8988T (cell line): ENCODE measurements around the gene DCAF4.

ENCODE experiments used
- DNase-seq: peaks from one replicate; pipeline ENCODE4 v3.0.0; 2011

Gene DCAF4

DNA sequence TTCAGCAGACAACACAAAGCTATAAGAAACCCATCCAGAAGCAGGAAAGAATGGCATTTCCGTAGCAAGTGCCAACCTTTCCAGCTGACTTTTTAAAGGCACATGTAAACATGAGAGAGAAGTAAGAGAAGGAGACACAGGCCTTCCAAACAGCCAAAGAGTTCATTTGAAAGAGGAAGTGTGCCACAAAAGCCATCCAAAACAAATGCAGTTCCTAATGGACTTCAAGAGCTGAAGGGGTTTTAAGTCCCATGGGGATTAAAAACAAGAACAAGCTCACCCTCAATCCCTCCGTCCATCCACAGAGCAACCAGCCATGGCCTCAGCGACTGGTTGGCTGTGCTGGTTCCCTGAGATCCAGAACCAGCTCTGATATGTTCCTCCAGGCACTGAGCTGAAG, 27.8 kb upstream of the DCAF4 start:
- no peak for DNase-seq

DNA sequence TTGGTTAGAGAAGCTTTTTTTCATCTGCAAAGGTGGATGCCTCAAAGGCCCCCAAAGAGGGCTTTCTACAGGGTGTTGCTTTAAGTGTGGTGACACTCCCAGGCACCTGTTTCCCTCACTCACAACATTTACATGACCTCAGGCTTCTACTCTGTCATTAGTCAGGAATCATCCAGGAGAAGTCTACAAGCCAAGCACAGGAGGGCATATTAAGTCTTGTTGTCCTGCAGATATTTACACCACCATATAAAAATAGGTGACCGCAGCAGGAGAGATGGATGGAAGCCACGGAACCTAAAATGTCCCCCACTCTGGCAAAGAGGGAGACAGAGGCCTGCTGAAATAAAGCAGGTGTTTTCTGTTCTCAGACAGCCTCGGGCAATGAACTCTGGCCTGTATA, 24.9 kb upstream of the DCAF4 start:
- DNase-seq = no peak

DNA sequence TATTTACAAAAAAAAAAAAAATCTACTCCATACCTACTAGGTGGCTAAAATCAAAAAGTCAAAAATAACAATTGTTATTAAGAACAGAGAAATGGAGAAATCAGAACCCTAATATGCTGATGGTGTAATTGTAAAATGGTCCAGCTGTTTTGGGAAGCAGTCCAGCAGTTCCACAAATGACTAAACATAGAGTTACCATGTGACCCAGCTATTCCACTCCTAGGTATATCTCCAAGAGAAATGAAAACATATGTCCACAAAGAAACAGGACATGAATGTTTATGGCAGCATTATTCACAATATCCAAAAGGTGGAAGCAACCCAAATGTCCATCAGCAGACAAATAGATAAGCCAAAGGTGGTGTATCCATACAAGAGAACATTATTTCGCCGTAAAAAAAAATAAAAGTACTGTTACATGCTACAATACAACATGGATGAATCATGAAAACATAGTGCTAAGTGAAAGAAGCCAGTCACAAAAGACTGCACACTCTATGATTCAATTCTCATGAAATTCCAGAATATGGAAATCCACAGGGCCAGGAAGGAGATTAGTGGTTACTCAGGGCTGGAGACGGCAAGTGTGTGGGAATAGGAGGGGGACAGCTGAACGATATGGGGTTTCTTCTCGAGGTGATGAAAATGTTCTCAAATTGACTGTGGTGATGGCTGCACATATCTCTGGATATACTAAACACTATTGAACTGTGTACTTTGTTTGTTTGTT, 23.3 kb upstream of the DCAF4 start:
- no peak for DNase-seq

DNA sequence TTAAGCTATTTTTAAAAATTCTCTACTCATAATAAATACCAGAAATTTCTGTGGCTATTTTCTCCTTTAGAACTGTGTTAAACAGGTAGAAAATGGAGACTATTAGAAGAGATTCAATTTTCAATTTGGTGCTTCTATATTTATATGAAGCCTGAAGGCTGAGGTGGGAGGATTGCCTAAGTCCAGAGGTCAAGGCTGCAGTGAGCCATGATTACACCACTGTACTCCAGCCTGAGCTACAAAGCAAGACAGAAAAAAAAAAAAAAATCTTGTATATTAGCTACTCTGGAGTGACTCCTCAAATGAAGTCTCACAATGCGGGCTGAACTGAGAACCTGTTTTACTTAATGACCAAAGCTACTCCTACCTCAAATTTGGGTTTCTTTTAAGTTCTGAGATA, 22.5 kb upstream of the DCAF4 start:
- no peak for DNase-seq

DNA sequence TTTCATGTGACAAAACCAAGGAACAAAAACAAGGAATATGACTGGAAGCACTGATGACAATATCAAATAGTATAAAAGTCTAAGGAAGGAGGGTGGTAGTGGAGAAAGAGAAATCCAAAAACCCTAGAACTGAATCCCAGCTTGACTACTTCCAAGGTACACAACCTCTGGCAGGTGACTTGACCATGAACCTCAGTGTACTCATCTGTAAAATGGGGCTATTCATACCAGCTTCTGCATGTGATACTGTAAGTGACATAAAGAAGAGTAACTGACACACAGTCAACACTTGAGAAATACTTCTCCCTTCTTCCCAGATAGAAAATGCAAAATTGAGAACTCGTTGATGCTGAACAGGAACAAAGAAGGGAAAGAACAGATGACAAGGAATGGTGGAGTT, 22.0 kb upstream of the DCAF4 start:
- no peak for DNase-seq

DNA sequence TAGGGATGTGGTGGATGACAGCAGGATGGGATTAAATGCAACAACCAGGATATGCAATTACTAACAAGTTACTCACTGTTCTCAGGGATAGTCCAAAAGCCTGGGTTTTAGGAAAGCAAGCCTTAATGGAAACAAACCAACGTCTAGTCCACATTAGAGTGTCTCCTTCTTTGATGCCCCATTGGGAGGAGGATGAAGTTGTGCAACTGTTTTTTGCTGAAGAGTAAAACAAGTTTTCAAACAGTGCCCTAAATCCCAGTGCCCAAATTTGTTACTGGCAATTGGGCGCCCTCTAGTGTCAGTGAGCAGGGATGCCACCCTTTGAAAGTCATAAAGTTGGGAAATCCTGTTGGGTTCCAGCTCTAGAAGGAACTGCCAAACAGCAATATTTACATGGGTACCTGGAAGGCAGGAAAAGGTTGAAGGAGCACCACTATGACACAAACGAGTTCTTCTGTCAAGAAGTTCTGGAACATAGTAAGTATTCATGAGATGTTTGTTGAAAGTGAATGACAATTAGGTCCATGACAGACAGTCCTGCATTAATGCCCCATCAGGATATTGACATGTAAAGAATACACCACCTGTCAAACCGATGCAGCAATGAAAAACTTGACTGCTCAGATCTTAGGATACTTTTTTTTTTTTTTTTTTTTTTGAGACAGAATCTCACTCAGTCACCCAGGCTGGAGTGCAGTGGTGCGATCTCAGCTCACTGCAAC, 21.3 kb upstream of the DCAF4 start:
- DNase-seq = no peak

DNA sequence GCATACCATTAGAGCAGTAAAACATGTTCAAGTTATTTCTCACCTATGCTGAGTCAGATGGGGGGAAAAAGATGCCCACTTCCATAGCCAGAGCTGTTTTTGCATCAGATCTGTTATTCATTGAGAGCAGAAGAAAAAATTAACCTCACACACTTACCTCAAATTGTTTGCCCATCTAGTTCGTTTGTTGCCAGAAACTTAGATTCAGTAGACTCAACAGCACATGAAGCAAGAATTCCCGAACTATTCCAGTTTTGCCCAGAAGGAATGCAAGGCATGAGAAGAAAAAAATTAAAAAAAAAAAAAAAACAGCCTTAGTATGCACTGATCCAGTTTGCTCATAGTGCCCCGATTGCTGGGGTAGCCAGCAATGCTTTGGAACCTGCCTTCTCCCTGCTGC, 19.9 kb upstream of the DCAF4 start:
- DNase-seq = no peak

DNA sequence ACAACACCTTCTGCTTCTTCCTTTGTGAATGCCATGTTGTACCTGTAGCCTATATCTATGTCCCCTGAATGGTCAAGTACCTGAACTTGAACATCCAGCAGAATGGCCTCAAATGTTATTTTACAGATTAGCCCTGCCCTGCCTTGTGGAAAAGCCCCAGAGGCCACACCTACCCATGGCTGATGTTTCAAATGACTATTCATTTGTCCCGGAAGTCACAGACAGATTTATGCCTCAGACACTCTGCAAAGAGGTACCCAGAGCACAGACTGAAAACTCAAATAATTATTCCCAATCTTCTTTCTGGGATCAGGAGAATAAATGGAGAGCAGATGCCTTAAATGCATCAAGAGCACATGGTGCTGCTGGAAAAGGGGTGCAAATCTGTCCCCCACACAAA, 19.4 kb upstream of the DCAF4 start:
- DNase-seq = no peak

DNA sequence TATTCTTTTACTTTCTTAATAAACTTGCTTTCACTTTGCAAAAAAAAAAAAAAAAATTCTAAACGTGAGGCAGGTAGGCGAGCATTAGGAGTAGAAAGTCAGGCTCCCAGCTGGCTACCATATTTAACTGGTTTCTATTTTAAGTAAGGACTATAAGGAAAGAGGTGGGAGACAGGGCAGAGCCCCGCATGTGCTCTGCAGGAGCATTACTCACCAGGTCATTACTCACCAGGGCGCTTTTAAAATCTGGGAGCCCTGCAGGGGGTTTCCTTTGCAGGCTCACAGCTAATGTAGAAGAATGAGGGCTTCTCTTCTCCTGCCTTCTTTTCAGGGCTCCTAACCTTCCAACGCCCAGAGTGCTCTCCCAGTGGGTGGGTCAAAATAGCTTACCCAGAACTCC, 18.4 kb upstream of the DCAF4 start:
- no peak for DNase-seq

DNA sequence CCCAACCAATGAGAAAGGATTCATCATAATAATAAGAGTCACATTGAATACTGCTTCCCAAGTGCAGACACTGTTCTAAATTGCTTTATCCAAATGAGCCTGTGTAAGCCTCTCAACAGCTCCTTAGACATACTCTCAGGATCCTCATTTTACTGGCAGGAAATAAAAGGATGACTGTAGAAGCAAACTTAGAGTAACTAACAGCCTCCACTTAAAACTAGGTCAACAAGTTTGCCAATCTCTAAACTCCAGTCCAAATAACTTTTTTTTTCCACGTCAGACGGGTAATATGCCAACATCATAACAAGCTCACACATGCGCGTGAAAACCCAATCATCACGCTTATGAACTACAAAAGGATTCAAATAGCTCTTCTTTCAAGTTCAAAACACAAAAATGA, 17.1 kb upstream of the DCAF4 start:
- DNase-seq = no peak

DNA sequence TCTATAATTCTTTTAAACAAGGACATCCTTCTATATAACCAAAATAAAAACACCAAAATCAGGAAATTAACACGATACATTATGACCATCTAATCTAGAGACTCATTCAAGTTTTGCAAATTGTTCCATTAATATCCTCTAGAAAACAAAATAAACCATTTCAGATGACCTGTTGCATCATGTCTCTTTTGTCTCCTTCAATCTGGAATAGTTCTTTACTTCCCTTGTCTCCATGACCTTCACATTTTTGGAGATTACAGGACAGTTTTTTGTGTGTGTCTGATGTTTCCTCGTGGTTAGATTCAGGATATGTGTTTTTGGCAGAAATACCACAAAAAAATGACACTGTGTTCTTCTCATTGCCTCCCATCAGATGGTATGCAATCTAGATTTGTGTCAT, 12.5 kb upstream of the DCAF4 start:
- no peak for DNase-seq

DNA sequence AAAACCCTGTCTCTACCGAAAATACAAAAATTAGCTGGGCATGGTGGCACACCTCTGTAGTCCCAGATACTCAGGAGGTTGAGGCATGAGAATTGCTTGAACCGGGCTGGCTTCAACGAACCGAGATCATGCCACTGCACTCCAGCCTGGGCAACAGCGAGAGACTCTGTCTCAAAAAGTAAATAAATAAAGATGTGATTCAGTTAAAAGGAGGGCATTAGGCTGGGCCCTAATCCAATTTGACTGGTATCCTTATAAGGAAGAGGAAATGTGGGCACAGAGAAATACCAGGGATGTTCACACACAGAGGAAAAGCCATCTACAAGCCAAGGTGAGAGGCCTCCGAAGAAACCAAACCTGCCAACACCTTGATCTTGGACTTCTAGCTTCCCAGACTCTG, 10.1 kb upstream of the DCAF4 start:
- no peak for DNase-seq

DNA sequence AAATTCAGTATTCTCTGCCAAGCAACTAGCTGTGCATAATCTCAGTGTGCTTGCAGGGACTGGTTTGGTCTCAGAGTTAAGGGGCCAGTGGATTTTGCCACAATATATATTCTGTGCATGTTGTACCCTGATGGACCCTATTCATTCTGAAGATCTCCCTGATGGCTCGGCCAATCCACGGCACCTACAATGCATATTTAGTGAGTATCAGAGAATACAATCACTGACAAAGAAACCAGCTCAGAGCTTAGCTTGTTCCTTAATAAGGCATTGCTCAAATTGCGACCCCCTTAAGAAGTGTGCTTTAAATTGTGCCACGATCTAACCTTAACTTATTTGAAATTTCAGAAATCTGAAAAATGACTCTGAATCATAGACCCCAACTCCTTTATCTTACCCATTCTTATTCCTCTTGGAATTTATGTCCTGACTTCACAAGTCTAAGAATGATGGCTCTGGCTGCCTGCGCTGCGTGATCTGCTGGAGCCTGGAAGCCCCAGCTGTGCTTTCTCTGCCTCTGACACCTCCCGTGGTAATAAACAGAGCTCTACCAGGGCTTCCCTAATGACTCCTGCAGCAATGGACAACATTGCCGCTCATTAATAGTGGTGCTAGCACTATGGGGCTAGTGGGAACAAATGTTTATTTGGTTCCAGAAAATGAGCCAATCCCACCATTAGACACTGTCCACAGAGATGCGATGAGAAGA, 9.0 kb upstream of the DCAF4 start:
- DNase-seq = no peak

DNA sequence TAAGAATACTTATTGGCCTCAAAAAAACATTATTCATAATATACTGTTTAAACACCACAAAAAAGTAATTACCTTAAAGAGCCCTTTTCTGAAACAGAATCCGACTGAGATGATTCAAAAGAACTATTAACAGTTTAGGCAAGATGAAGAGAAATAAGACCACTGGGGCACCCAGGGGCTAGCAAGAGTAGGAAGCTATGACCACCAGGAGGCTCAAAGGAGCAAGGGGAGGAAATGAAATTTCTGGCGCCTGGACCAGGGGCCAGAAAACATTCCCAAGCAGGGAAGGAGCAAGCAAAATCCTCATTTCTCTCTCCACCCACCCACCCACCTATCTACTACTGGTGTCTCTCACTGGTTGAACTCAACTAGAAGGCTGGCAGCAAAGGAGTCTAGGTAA, 6.3 kb upstream of the DCAF4 start:
- no peak for DNase-seq

DNA sequence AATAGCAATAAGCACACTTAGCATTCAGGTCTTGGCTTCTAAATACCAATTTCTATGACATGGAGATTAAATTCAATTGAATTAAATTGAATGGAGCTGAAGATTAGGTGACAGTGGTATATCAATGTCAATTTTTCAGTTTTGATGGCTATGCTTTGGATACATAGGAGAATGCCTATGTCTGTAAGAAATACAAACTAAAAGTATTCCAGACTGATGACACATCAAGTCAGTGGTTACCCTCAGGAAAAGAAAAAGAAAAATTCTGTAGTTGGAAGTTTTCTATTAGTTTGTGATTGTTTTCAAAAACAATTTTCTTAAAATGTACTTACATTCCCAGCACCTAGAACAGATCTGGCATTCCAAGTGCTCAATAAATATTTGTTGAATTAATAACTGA, 4.9 kb upstream of the DCAF4 start:
- no peak for DNase-seq

DNA sequence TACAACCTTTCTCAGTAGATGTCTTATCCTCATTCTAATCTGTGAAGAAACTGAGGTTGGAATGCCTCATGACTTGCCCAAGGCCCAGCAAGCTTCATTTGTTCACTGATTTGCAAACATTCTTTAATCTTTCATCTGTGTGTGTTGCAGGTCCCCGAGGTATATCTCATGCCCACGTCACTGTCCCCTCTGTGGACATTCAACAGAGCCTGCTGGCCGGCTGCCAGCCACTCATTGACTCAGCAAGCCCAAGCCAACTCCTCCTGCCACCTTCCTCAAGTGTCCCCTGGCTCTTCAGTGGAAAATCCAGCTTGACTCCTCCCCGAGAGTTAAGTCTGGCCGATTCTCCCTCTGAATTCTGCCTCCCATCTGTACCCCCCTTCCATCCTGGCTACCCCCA, 1.9 kb upstream of the DCAF4 start:
- DNase-seq = no peak

DNA sequence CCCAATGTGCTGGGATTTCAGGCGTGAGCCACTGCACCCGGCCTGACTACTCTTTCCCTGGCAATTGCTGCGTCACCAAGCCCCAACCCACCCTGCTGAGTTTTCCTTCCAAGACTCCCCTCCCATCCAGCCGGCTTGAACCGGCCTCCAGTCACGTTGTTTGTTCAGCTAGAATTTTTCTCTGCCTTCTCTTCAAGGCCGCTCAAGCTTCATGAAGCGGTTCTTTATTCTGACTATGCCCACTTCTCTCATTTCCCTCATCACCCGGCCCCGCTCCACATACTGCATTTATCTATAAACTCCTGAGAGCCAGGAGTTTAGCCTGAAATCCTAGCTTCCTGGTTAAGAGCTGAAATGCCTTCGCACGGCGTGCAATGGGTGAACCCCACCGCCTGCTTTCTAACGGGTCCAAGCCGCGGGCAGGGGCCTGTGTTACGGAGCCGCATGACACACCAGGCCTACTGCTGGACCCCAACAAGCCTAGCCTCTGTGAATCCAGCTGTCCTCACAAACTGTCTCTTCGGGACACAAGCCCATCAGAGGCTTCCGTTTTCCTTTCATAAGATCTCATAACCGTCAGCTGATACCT, 999 bp upstream of the DCAF4 start:
- DNase-seq = no peak

DNA sequence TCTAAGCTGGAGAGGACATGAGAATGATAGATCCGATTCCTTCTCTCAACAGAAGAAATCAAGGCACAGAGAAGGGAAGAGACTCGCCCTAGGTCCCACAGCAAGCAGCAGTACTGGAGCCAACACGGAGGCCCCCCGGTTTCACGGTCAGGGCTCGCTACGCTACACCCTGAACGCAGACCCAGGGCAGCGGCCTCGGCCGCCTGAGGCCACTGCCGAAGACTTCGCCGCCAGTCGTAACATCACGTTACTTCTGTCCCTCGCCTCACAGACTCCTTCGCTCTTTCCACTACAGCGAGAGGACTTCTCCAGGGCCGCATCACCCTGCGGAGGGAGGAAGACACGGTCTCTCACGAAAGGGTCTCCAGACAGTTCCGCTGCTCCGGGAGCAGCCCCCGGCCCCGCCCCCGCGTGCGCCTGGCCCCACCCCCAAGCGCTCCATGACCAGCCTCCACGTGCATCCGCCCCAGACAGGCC, 411 bp upstream of the DCAF4 start:
- no peak for DNase-seq

DNA sequence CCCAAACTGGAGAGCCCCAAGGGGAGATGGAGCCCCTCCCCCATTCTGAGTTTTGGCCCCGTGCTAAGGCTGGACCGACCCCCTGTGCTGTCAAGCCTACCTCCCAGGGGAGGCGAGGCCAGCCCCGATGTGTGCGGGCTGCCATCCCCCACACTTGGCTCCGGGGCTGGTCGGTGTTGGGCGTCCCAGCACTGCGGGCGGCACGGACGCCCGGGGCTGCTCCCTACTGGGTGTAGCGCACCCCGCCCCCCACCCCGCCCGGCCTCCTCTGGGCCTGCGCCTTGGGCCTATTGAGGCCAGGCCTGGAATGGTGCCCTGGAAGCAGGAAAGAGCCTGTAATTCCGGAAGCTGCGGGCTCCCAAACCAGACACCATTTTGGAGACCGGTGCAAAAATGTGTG, 2.6 kb downstream of the DCAF4 start:
- DNase-seq = no peak

DNA sequence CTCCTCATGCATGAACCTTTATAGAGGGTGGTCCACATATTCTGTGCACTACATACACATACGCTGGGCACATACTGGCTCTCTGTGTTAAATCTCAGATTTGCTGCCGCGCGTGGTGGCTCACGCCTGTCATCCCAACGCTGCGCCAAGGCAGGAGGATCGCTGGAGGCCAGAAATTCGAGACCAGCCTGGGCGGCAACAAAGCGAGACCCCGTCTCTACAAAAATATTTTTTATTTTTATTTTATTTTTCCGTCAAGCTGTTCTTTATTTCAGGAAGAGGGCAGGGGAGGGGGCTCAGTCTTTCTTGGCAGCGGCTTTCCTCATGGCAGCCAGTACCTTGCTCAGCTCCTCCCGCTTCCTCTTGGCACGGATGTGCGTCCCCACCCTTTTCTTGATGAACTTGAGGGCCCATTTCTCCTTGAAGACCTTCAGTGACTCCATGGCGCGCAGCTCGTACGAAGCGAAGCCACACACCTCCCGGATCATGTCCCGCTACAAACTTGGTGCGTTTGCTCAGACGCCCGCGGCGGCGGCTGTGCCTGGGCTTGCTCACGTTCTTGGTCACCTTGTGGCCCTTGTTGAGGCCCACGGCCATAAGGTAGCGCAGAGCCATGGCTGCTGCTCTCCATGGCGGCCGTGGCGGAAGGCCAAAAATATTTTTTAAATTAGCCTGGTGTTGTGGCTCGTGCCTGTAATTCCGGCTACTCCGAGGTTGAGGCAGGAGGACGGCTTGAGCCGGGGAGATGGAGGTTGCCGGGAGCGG, 3.2 kb downstream of the DCAF4 start:
- no peak for DNase-seq

DNA sequence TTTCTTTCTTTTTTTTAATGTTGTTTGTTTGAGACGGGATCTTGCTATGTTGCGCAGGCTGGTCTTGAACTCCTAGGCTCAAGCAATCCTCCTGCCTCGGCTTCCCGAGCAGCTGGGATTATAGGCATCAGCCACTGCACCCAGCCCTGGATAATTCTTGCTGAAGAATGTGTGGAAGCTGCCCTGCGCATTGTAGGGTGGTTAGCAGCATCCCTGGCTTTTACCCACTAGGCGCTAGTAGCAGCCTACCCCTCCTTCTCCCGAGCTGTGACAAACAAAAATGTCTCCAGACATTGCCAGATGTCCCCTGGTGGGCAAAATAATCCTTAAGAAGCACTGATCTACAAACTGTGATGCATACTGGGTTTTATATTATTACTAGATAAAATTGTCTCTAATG, 6.6 kb downstream of the DCAF4 start:
- no peak for DNase-seq

DNA sequence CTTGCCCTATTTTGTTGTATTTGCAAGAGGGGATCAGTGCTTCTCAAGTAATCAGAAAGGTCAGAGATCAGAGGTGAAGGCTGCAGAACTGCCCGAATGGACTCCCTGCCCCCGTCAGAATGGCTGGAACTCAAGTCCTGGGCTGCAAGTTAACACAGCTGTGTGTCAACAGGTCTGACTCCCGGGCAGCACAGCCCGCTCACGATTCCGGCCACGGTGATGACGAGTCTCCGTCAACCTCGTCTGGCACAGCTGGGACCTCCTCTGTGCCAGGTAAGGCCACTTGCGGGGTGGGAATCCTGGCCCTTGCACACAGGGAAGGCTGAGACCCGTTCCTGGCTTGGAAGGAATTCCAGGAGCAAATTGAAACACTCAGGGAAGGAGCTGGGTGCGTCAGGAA, 13.4 kb downstream of the DCAF4 start:
- DNase-seq = no peak
